GM10266 (cell line): ENCODE measurements around the gene GSDME.
A peak's percentile ranks its signal among the peaks of the same experiment; 100 is the strongest.

ENCODE experiments used
- DNase-seq: peaks from one replicate; pipeline ENCODE4 v3.0.0; 2012; ENCODE audit errors: extremely low spot score
- CTCF ChIP-seq: IDR thresholded peaks from 2 replicates; pipeline ENCODE4 v1.5.1; 2012; ENCODE audit warnings: mild to moderate bottlenecking, low read depth; ENCODE audit not compliant: control insufficient read depth, insufficient read depth; ENCODE audit errors: missing control alignments

GSDME gene

GRCh38 chr7:24728121-24728500, 29.2 kb downstream of the GSDME start:
- no peak for TF ChIP-seq CTCF

GRCh38 chr7:24727154-24728120, 29.8 kb downstream of the GSDME start:
- no peak for TF ChIP-seq CTCF
- DNase-seq = peak; percentile 48

More at GRCh38 chr7:24728121-24728500, 29.2 kb downstream of the GSDME start:
- DNase-seq = no peak

- TF ChIP-seq CTCF = no peak
- no peak for DNase-seq
These were observed 31.6 kb downstream of the GSDME start for GRCh38 chr7:24725554-24726241.

GRCh38 chr7:24724451-24725190, 32.6 kb downstream of the GSDME start:
- no peak for TF ChIP-seq CTCF
- DNase-seq = no peak

- no peak for DNase-seq
- TF ChIP-seq CTCF = no peak
These were observed 34.1 kb downstream of the GSDME start for GRCh38 chr7:24723178-24723530.

- TF ChIP-seq CTCF = no peak
- DNase-seq = no peak
These were observed 34.7 kb downstream of the GSDME start for GRCh38 chr7:24722386-24723177.
